Measurements from ENCODE around the gene NFIA.
A peak's percentile ranks its signal among the peaks of the same experiment; 100 is the strongest.

The NFIA gene

GRCh38 chr1:61436016-61436415, 353.7 kb downstream of the NFIA start:
- DNase-seq = no peak

DNA sequence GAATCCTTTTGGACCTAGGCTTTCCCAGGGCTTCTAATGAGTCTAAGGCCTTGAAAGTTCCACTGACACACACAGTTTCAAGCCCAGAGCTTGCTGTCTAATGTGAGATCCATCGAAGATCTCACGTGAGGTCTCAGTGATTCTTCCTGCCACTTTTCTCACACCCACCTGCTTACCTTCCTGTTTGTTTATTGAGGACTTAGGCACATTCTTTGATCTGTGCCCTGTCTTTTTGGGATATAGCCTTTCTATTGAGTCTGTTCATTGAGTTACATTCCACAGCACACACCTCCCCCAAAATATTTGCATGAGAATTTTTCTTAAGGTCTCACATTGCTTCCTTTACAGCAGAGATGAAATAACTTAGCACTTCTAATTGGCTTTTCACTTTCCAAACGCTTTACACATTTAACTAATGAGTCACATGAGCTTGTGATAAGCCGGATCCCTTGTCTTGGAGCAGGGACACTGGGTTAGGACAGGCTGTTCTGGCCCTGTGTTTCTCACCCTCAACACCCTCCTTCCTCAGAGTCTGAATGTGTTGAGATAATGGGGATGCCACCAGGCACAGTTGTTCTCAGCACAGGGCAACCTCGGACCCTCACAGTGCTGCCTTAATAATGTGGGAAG, 354.2 kb downstream of the NFIA start:
- DNase-seq = no peak

- DNase-seq = no peak
These were observed 356.9 kb downstream of the NFIA start for GRCh38 chr1:61439234-61439633.

DNA sequence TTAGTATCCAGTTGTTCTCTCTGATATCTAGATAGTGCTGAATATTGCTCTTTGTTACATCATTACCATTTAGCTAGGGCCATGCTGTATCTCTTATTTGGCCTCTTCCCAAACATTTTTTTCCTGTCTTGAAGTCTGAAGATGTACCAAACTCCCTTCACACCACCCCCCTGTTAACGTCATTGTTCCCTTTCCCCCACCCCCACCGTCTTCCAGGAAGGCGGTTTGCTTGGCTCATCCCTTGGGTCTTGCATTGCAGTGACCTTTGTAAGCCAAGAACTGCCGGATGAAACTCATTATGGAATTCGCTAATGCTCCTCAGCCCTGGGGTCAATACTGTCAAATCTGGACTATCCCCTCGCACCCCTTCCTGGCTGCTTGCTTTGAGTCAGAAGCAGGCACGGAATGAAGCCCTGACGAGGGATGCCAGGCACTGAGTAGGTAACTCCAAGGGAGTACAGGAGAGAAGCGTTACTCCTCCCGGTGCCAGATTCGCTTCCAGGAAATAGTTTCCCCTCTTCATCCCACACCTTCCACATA, 359.4 kb downstream of the NFIA start:
- DNase-seq = no peak

DNA sequence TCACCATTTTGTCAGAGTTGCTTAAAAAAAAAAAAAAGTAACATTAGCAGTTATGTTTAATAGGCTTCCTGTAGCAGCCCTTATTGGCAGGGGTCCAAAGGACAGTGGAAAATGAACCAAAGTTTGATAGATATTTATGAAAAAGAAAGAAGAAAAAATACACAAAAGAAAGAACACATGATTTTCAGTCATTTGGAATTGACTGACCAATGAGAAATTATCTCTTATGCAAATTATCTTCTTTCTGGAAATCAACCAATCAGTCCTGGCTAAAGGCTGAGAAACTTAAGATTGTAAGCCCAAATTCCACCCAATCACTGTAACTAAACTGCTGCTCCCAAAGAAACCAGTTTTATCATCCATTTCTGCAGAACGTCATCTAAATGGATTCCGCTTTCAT, 360.2 kb downstream of the NFIA start:
- DNase-seq = no peak

- no peak for DNase-seq
These were observed 361.9 kb downstream of the NFIA start for GRCh38 chr1:61444288-61444687.

GRCh38 chr1:61445269-61445825, 363.0 kb downstream of the NFIA start:
- no peak for DNase-seq

GRCh38 chr1:61446531-61446991, 364.2 kb downstream of the NFIA start:
- no peak for DNase-seq

GRCh38 chr1:61447106-61447967, 365.0 kb downstream of the NFIA start:
- no peak for DNase-seq

DNA sequence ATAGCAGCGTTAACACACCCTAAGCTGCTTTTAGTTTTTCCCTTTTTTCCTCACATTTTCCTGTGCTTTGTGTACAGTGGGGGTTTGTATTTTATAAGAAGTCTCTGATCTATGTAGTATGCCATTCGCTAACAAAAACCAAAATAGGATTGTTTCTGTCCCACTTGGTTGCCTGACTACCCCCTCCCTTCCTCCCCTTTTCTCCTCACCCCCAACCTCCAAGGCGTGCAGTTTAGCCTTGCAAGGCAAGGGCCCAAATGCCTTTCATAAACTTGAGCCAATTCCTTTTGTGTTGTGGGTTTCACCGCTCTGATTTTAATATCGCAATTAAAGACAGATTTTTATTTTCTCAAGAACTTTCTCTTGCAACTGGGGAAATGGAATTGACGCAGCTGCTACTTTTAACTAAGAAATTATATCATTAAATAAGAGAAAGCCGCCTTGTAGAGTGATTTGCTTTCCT, 365.6 kb downstream of the NFIA start:
- no peak for DNase-seq

GRCh38 chr1:61448914-61449313, 366.6 kb downstream of the NFIA start:
- no peak for DNase-seq

GRCh38 chr1:61449410-61449809, 367.0 kb downstream of the NFIA start:
- no peak for DNase-seq

GRCh38 chr1:61450454-61450853, 368.1 kb downstream of the NFIA start:
- DNase-seq = peak; percentile 46

DNA sequence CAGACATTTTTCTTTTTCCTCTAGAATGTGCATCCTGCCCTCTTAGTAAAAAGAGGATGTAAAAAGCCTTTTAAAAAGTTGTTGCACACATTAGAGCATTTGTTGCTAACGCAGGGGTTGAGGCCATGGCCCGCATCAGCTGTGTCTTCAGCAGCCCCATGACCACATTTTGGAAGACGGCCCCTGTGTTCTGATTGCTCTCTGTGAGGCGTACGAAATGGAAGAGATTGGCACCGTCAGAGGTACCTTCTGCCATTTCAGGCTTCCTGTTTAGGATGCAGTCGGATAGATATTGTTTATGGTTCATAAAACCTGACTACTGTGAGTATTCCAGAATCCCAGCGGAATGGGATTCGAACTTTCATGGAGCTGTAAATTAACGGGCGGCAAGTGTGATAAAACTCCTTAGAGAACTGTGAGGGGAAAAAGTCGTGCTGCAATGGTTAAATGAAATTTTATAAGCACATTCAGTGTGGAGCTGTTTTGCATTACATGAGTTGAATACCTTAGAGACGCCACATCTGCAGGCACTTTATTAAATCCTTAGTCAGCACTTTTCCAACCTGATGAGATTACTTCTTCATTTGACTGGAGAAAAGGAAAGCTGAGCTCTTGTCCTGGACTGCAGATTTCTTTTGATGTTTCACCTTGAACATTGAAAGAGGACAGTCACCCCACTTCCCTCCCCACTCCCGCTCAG, 368.7 kb downstream of the NFIA start:
- DNase-seq = peak; percentile 45

DNA sequence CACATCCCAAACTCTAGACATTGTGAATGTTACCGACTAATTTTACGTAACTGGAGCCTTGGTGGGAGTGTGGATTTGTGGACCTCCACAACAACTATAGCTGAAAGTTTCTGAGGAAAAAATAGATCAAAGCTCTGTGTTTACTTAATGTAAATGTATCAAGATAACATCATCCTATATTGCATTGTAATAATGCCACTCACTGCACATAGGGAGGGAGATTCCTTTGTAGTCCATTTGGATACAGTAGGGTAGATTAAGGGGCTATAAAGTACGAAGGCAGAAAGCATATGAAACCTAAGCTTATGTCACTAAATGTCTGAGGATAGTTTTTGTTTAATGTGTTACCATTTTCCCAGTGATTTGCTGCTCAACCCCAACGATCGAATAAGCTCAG, 369.2 kb downstream of the NFIA start:
- no peak for DNase-seq

DNA sequence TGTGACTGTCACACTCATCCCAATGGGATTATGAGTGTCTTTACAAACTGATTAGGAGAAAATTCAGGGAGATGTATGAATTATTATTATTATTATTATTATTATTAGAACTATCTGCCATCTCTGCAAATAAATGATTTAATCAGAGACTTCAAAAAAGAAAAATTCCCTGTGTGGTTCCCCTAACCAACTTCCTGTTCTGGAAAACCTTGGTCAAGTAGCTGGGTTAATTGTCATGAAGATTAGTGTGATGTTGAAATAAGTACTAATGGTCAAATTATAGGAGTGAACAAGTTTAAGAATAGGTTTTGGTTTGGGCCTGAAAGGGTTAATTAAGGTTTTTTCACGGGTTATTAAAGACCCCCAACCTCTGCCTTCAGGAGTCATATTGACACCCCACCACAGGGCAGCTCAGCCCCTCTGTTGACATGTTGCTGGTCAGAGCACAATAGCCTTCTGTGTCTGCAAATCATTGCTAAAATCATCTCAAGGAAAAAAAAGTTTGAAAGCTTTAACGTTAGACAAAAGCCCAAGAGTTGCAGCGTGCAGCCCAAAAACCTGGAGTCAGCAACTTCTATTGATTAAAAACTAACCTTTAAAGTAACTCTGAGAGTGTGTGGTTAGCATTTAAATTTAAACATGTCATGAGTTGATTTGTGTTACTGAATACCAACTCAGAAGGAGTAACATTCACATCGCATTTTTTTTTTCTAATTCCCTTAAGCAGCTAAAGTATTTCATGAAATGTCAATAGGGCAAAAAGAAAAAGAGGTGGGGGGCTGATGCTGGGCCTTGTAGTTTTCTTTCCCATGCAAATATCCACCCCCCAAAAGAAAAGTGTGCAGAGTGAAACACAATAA, 370.0 kb downstream of the NFIA start:
- DNase-seq = no peak

DNA sequence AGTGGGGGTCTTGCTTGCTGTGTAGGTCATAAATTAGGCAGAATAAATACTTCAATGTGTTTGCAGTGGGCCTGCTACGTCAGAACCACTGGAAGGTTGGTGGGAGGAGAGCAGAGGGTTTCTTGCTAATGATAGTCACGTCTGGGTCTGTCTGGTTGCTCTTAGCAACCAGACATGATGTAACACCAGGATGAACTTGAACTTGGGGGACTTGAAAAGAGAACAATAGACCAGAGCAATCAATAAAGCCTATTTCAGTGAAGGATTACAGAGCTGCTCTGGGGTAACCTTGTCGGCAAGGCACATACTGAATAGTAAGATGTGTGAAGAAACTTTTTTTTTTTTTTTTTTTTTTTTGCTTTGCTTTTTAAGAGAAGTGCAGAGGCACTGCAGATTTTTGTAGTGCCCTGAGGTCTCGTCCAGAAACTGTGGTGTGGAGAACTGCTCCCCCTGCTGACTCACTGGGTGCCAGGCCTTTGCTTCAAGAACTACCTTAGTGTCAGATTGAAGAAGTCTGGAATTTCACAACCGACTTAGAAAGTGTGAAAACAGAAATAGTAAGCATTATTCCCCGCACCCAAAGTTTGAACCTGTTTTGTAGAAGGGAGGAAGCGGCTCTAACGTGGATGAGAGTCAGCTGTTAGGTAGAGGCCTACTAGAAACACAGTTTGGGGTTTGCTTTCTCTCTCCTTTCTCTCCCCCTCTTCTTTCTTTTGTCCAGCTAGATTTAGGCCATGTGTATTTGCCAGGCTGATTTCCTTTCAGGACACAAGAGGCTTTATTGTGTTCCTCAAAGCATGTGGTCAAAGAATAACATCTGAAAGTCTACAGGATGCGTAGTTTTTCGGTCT, 371.0 kb downstream of the NFIA start:
- DNase-seq = peak; percentile 75

- no peak for DNase-seq
These were observed 373.0 kb downstream of the NFIA start for GRCh38 chr1:61455400-61455799.

- DNase-seq = no peak
These were observed 375.2 kb downstream of the NFIA start for GRCh38 chr1:61457526-61458040.

DNA sequence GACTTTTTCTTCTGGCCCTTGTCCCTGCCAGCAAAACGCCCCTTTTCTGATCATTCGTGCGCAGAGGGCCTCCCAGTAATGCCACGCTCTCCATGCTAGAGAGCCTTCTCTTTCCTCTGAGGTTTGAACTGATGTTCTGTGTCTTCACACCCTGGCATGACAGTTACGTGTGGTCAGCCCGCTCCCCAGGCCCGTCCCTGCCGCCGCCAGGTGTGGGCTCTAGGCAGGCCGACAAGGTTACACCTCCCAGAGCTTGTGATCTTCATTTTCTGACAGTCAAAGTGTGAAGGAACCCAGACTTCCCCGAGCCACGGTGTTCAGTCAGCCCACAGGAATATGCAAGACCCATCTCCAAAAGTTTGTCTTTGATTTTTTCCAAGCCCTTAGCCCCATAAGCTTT, 377.0 kb downstream of the NFIA start:
- no peak for DNase-seq

Data from right kidney (tissue), 1 donor.